Measurements from ENCODE around the gene CFI. TPM values are rescaled to one million over a fixed set of nuclear protein-coding genes. Genes with fewer than 3 reads are reported as not detected.

Gene CFI
- total and polyA plus RNA-seq, 2 of the 4 experiments (the other 2 are of a cell fraction): 0.12 to 0.18 TPM

- Histone ChIP-seq H3K27ac (ENCODE audit: insufficient read depth, low read length) (no peak overlapping the region), H4K5ac (ENCODE audit: low read depth, low read length) (no peak overlapping the region), H3K4ac (ENCODE audit: low read depth, low read length) (no peak overlapping the region), H3K4me2 (ENCODE audit: low read depth, low read length) (no peak overlapping the region), H4K8ac (ENCODE audit: low read depth in 2 of 2, low read length in 2 of 2) (no peak overlapping the region), H3K23ac (ENCODE audit: low read depth, low read length) (no peak overlapping the region), H3K4me3 (ENCODE audit: insufficient read depth, low read depth, low read length) (no peak overlapping the region), H3K4me1 (ENCODE audit: control insufficient read depth, insufficient read depth, low read length) (no peaks in the 10 kb centered on the region), H3K9ac (ENCODE audit: low read depth, low read length) (no peak overlapping the region), H3K9me1 (ENCODE audit: insufficient read depth, low read length) (no peaks in the 10 kb centered on the region), H3K36me3 (ENCODE audit: control insufficient read depth, insufficient read depth, low read length) (0 out of 2 replicates have a peak, but pooled peaks cover 2% of the 10 kb centered on the region), H2AK5ac (ENCODE audit: low read depth, low read length) (no peak overlapping the region), H3K56ac (ENCODE audit: extremely low read depth, insufficient read depth, low read length) (no peak overlapping the region), H4K91ac (ENCODE audit: insufficient read depth, low read depth, low read length) (no peak overlapping the region), H3K18ac (ENCODE audit: low read depth, low read length) (no peak overlapping the region), H2BK120ac (ENCODE audit: low read depth, low read length) (no peak overlapping the region), H3K27me3 (ENCODE audit: control insufficient read depth, insufficient read depth, low read length) (no peaks in the 10 kb centered on the region), H2BK15ac (ENCODE audit: low read depth, low read length) (no peak overlapping the region), H3K79me1 (ENCODE audit: low read depth in 1 of 2, low read length in 2 of 2) (no peaks in the 10 kb centered on the region), H2AFZ (replicated peaks; ENCODE audit: low read length, poor library complexity) (no peak overlapping the region), H2BK20ac (ENCODE audit: low read depth, low read length) (no peak overlapping the region), H2AK9ac (replicated peaks; ENCODE audit: low read depth, low read length, poor library complexity) (no peak overlapping the region), H4K20me1 (ENCODE audit: insufficient read depth, low read length) (no peaks in the 10 kb centered on the region), H3K9me3 (ENCODE audit: control insufficient read depth, insufficient read depth, low read length) (no peaks in the 10 kb centered on the region), H2BK5ac (ENCODE audit: low read depth, low read length, poor library complexity, severe bottlenecking) (no peak overlapping the region), H3K14ac (replicated peaks; ENCODE audit: low read depth, low read length) (no peak overlapping the region)
- intact Hi-C loops (cut with micrococcal nuclease) (no loop called here), in situ Hi-C loops (cut with MboI; ENCODE audit: low sequenced_read_pairs) (loop anchor here (10.0 kb wide), 1 partner anchor 106 kb away; the partner anchor contains the start of gene GAR1), dilution Hi-C loops (cut with HindIII; ENCODE audit: low sequenced_read_pairs, unreplicated experiment) (no loop called here)
- WGBS, 2 experiments (ENCODE audit: extremely low coverage in 2 of 2, insufficient read length in 1 of 2): no CpG with 5 or more reads among the region's 2 CpGs
- no TSS peak for BruUV-seq (replicated peaks)
- ChIA-PET CTCF (no interaction called here), POLR2A (ENCODE audit: unreplicated experiment) (no interaction called here)
- DNase-seq (no peak), ATAC-seq (ENCODE audit: low read depth) (no peak)
- TF ChIP-seq RFX5 (IDR thresholded peaks at IDR 0.05; ENCODE audit: low read depth, low read length): no peak
- TF ChIP-seq MAFK (IDR thresholded peaks at IDR 0.05; ENCODE audit: low read depth, low read length): no peak
- TF ChIP-seq, protein P1, sequence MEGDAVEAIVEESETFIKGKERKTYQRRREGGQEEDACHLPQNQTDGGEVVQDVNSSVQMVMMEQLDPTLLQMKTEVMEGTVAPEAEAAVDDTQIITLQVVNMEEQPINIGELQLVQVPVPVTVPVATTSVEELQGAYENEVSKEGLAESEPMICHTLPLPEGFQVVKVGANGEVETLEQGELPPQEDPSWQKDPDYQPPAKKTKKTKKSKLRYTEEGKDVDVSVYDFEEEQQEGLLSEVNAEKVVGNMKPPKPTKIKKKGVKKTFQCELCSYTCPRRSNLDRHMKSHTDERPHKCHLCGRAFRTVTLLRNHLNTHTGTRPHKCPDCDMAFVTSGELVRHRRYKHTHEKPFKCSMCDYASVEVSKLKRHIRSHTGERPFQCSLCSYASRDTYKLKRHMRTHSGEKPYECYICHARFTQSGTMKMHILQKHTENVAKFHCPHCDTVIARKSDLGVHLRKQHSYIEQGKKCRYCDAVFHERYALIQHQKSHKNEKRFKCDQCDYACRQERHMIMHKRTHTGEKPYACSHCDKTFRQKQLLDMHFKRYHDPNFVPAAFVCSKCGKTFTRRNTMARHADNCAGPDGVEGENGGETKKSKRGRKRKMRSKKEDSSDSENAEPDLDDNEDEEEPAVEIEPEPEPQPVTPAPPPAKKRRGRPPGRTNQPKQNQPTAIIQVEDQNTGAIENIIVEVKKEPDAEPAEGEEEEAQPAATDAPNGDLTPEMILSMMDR (conservative IDR thresholded peaks at IDR 0.05; ENCODE audit: low read depth, low read length): no peak
- no peak for TF ChIP-seq USF2 (IDR thresholded peaks at IDR 0.05; ENCODE audit: low read depth, low read length)
- no peak for TF ChIP-seq CEBPB (IDR thresholded peaks at IDR 0.05; ENCODE audit: low read depth, low read length)
- no peak for TF ChIP-seq MXI1 (IDR thresholded peaks at IDR 0.05; ENCODE audit: borderline replicate concordance, low read depth, low read length)
- no peak for TF ChIP-seq CHD1 (IDR thresholded peaks at IDR 0.05; ENCODE audit: low read depth, low read length)
- TF ChIP-seq RCOR1 (IDR thresholded peaks at IDR 0.05; ENCODE audit: insufficient replicate concordance, low read length): no peak
- TF ChIP-seq SMC3 (IDR thresholded peaks at IDR 0.05; ENCODE audit: low read depth, low read length): no peak
- TF ChIP-seq BHLHE40 (IDR thresholded peaks at IDR 0.05; ENCODE audit: low read depth, low read length): no peak
- TF ChIP-seq RAD21 (IDR thresholded peaks at IDR 0.05; ENCODE audit: low read length): no peak
Measured at GRCh38 chr4:109708435-109708834, 93.4 kb downstream of the CFI start.
